ENCODE data around the gene PTTG2.

PTTG2 gene

GRCh38 chr4:37938208-37938607 lies 22.0 kb upstream of the PTTG2 start:
- TF ChIP-seq, protein P1, sequence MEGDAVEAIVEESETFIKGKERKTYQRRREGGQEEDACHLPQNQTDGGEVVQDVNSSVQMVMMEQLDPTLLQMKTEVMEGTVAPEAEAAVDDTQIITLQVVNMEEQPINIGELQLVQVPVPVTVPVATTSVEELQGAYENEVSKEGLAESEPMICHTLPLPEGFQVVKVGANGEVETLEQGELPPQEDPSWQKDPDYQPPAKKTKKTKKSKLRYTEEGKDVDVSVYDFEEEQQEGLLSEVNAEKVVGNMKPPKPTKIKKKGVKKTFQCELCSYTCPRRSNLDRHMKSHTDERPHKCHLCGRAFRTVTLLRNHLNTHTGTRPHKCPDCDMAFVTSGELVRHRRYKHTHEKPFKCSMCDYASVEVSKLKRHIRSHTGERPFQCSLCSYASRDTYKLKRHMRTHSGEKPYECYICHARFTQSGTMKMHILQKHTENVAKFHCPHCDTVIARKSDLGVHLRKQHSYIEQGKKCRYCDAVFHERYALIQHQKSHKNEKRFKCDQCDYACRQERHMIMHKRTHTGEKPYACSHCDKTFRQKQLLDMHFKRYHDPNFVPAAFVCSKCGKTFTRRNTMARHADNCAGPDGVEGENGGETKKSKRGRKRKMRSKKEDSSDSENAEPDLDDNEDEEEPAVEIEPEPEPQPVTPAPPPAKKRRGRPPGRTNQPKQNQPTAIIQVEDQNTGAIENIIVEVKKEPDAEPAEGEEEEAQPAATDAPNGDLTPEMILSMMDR (IDR thresholded peaks at IDR 0.05; ENCODE audit: low read length, missing control alignments): no peak
- H3K4me3 ChIP-seq (replicated peaks; ENCODE audit: low read depth, low read length): no peak overlapping the region
- no peak for DNase-seq (ENCODE audit: low read depth)

DNA sequence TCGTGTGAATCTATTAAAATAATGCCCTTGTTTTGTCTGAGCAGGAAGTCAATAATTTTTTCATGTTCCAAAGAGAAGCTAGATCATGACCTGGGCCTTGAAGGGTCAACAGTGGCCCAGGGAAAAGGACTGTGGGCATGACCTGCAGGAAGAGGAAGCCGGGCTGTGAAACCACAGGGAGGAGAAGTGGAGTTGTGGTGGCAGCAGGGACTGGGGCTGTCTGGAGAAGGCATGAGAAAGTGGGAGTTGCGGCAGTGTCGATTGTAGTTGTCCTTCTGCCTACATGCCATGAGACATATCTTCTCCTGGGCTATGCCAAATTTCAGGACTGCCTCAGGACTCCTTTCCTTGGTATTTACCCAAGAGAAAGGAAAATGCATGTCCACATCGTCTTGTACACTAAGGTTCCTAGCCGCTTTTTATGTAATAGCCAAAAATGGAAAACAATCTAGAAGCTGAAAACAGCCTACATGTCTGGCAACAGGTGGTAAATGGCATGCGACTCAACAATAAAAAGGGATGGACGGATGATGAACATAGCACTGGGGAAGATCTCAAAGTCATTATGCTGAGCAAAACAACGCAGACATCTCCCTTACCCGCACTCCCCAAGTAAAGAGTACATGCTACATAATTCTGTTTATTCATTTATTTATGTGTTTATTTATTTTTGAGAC lies 13.6 kb upstream of the PTTG2 start:
- no peak overlapping the region for H3K4me3 ChIP-seq (replicated peaks; ENCODE audit: low read depth, low read length)
- TF ChIP-seq, protein P1 (IDR thresholded peaks at IDR 0.05; ENCODE audit: low read length, missing control alignments): no peak
- no peak for DNase-seq (ENCODE audit: low read depth)

DNA sequence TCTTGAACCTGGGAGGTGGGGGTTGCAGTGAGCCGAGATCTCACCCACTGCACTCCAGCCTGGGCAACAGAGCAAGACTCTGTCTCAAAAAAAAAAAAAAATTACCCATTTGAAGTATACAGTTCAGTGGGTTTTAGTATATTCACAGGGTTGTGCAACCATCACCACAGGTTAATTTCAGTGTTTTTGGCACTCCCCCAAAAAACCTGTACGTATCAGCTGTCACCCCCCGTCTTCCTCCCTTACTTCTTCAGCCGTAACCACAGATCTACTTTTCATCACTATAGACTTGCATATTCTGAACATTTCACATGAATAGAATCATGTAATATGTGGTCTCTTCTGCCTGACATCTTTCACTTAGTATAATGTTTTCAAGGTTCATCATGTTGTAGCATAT lies 11.7 kb upstream of the PTTG2 start:
- DNase-seq (ENCODE audit: low read depth): no peak
- TF ChIP-seq, protein P1 (IDR thresholded peaks at IDR 0.05; ENCODE audit: low read length, missing control alignments): no peak
- H3K4me3 ChIP-seq (replicated peaks; ENCODE audit: low read depth, low read length): no peak overlapping the region

GRCh38 chr4:37949636-37950426 lies 10.4 kb upstream of the PTTG2 start:
- DNase-seq (ENCODE audit: low read depth): no peak
- no peak overlapping the region for H3K4me3 ChIP-seq (replicated peaks; ENCODE audit: low read depth, low read length)
- TF ChIP-seq, protein P1 (IDR thresholded peaks at IDR 0.05; ENCODE audit: low read length, missing control alignments): no peak

DNA sequence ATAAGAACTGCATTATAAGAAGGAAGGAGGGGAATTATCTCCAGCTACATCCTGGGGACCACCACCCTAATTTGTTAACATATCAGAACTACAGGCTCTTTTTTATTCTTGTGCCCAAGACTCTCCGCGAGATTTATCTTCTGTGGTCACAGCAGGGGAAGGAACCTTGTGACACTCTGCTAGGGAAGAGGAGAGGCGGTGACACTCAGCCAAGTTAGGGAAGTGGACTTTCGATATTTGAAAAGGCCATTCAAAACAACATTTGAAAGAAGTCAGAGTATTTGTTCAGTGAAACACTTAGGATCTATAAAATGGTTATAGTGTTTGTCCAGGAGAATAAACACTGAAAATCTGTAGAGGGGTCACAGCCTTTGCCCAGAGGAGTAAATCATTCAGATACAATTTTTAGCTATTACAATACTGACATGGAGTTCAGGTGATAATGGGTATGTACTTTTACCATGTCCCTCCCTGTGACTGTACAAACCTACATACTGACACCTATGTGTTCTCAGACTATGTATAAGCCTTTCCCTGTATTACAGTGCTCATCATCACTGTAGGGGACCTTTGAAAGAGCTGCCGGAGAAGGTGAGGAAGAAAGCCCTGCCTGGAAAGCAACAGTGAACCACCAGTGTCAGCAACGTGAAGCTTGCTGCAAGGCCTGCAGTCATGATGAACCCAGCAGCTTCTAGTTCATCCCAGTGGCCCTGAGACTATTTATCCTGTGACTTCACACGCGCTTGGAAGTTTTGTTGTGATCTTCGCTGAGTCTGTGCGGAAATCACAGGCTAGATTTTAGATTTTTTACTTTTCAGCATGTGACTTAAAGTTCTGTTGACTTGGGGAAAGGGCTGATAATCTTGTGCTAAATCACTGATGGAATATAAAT lies 8.5 kb upstream of the PTTG2 start:
- no peak overlapping the region for H3K4me3 ChIP-seq (replicated peaks; ENCODE audit: low read depth, low read length)
- no peak for DNase-seq (ENCODE audit: low read depth)
- TF ChIP-seq, protein P1 (IDR thresholded peaks at IDR 0.05; ENCODE audit: low read length, missing control alignments): no peak

DNA sequence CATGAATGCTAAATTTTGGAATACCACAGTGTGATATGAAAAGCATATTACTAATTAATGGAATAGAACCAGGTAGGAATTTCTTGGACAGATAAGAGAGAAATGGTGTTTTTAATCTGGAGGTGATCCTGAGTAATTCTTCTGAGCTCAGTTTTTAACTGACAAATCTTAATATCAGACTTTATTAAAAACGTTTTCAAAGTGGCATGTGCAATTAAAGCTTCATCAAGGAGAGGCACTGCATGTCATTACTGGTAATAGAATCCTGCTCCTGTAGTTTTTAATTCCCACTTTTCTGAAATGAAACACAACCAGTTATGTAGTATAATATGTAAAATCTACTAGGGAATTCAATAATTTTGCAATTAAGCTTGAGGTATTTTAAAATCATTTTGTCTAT lies 7.0 kb upstream of the PTTG2 start:
- no peak overlapping the region for H3K4me3 ChIP-seq (replicated peaks; ENCODE audit: low read depth, low read length)
- TF ChIP-seq, protein P1 (IDR thresholded peaks at IDR 0.05; ENCODE audit: low read length, missing control alignments): no peak
- no peak for DNase-seq (ENCODE audit: low read depth)
